Activated naive CD4-positive, alpha-beta T cell treated with anti-CD3 and anti-CD28 coated beads for 36 hours (primary cell): ENCODE measurements around the gene TBC1D12. TPM values are rescaled to one million over a fixed set of nuclear protein-coding genes. Genes with fewer than 3 reads are reported as not detected.
"Not testable (repeated sequence)": the region's sequence is repeated elsewhere in the genome, so short reads cannot be mapped to it uniquely, and the experiment has no call there.

Source experiments
- CTCF ChIA-PET: fragments of 350-600 bp; sonication (Branson Sonifier 250); formaldehyde crosslinking; loops from one replicate; lab custom pipeline; 2021; ENCODE audit warnings: antibody characterized with exemption; lab: Charles Lee
- DNase-seq: peaks from one replicate; pipeline ENCODE4 v3.0.0-alpha.2; 2020
- H3K27ac Mint-ChIP-seq: one replicate; pipeline ENCODE4 v1.8.0; 2021; ENCODE audit warnings: mild to moderate bottlenecking, mixed read lengths
- H3K27me3 Mint-ChIP-seq: one replicate; pipeline ENCODE4 v1.8.0; 2021; ENCODE audit warnings: low read depth, mixed read lengths
- H3K36me3 Mint-ChIP-seq: one replicate; pipeline ENCODE4 v1.8.0; 2021; ENCODE audit warnings: low read depth, mixed read lengths
- H3K4me1 Mint-ChIP-seq: one replicate; pipeline ENCODE4 v1.8.0; 2021; ENCODE audit warnings: low read depth, mixed read lengths
- H3K4me3 Mint-ChIP-seq: one replicate; pipeline ENCODE4 v1.8.0; 2021; ENCODE audit warnings: mild to moderate bottlenecking, moderate library complexity, mixed read lengths
- H3K9me3 Mint-ChIP-seq: one replicate; pipeline ENCODE4 v1.8.0; 2021; ENCODE audit warnings: mixed read lengths
- intact Hi-C: fragments of 100-400 bp; cut with micrococcal nuclease; formaldehyde crosslinking; loops from one replicate; pipeline ENCODE4 v1.15.1; 2023
- total RNA-seq, 2 experiments: library from RNA; stranded (reverse); gene quantifications; one replicate each; pipeline ENCODE4 v1.2.3, GENCODE V29; 2021

The TBC1D12 gene
- total RNA-seq, 2 experiments from 2014 or later, result 0.25 to 0.33 TPM

DNA sequence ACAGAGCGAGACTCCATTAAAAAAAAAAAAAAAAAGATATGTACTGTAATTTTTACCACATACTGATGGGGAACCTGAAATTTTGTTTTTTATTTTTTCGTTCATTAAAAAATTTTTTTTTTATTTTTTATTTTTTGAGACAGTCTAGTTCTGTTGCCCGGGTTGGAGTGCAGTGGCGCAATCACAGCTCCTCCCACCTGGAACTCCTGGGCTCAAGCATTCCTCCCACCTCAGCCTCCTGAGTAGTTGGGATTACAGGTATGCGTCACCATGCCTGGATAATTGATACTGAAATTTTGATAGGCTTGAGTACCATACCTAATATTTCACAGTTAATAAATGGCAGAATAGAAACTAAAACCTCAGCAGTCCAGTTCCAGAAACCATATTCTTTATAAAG is 122.4 kb downstream of the TBC1D12 start:
- DNase-seq, result no peak
- CTCF ChIA-PET, result no interaction called here
- no peak overlapping the region for H3K4me3 Mint-ChIP-seq
- peaks cover 14% of the 10 kb centered on the region for H3K27me3 Mint-ChIP-seq
- no peaks in the 10 kb centered on the region for H3K36me3 Mint-ChIP-seq
- intact Hi-C loops, result no loop called here
- H3K9me3 Mint-ChIP-seq, result no peaks in the 10 kb centered on the region
- H3K27ac Mint-ChIP-seq, result no peak overlapping the region
- no peaks in the 10 kb centered on the region for H3K4me1 Mint-ChIP-seq

- H3K9me3 Mint-ChIP-seq, H3K27ac Mint-ChIP-seq, intact Hi-C loops, DNase-seq, H3K4me1 Mint-ChIP-seq, H3K4me3 Mint-ChIP-seq, H3K27me3 Mint-ChIP-seq, H3K36me3 Mint-ChIP-seq: not testable (repeated sequence)
- CTCF ChIA-PET, result interaction anchor here (0.6 kb wide), 1 partner anchor 61 kb away, joined by 3 read pairs; no protein-coding TSS in a partner anchor
Measured at GRCh38 chr10:94531550-94531949, 129.2 kb downstream of the TBC1D12 start.

DNA sequence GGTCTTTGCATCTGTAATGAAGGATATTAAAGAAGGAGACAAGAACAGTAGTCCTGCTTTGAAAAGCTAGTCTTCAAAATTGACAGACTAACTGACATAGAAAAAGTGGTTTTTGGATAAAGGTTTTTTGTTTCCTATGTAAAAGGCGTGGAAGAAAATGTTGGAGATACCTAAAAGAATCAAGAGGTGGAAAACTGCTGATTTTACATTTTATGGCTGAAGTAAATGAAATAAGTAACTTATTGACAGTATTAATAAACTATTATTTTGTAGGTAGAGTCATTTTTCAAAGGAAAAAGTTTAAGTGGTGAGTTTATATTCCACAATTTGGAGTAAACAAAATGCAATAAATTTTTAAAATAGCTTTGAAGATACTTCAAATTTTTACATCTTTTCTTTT is 130.7 kb downstream of the TBC1D12 start:
- intact Hi-C loops, result no loop called here
- CTCF ChIA-PET, result no interaction called here
- no peaks in the 10 kb centered on the region for H3K9me3 Mint-ChIP-seq
- no peak overlapping the region for H3K4me3 Mint-ChIP-seq
- H3K36me3 Mint-ChIP-seq, result no peaks in the 10 kb centered on the region
- peaks cover 8% of the 10 kb centered on the region for H3K27me3 Mint-ChIP-seq
- no peak overlapping the region for H3K27ac Mint-ChIP-seq
- no peak for DNase-seq
- no peaks in the 10 kb centered on the region for H3K4me1 Mint-ChIP-seq

GRCh38 chr10:94542282-94542681 is 139.9 kb downstream of the TBC1D12 start:
- H3K4me3 Mint-ChIP-seq, H3K9me3 Mint-ChIP-seq, CTCF ChIA-PET, H3K27ac Mint-ChIP-seq, DNase-seq: not testable (repeated sequence)
- peaks cover 14% of the 10 kb centered on the region for H3K27me3 Mint-ChIP-seq
- peaks cover 12% of the 10 kb centered on the region for H3K4me1 Mint-ChIP-seq
- H3K36me3 Mint-ChIP-seq, result peaks cover 15% of the 10 kb centered on the region
- intact Hi-C loops, result loop anchor here (10.0 kb wide), 1 partner anchor 1047 kb away; the partner anchor contains the start of gene CEP55

- H3K4me3 Mint-ChIP-seq, result peak within 1 kb of the TSS; percentile 98
- CTCF ChIA-PET, result no interaction called here
Measured at GRCh38 chr10:94545391-94546048, 143.2 kb downstream of the TBC1D12 start, which contains the start of gene HELLS. HELLS (plus strand) TSS chr10:94545788; CDS start chr10:94545922, 134 bp downstream.

GRCh38 chr10:94546049-94546900 is 143.9 kb downstream of the TBC1D12 start:
- H3K4me3 Mint-ChIP-seq, result peak overlapping the region; percentile 98
- peaks cover 2% of the 10 kb centered on the region for H3K27me3 Mint-ChIP-seq
- H3K36me3 Mint-ChIP-seq, result peaks cover 24% of the 10 kb centered on the region
- intact Hi-C loops, result loop anchor here (5.0 to 10.0 kb wide), 2 partner anchors 691 to 1051 kb away; partner anchors contain the start of gene CEP55
- DNase-seq, result peak; percentile 11
- H3K27ac Mint-ChIP-seq, result peak overlapping the region; percentile 89
- CTCF ChIA-PET, result no interaction called here
- peaks cover 13% of the 10 kb centered on the region for H3K4me1 Mint-ChIP-seq
- no peaks in the 10 kb centered on the region for H3K9me3 Mint-ChIP-seq

More at GRCh38 chr10:94545391-94546048, 143.2 kb downstream of the TBC1D12 start, which contains the start of gene HELLS:
- Mint-ChIP-seq H3K27ac (peak within 1 kb of the TSS; percentile 89), H3K9me3 (no peaks in the 10 kb centered on the region), H3K4me1 (peaks cover 13% of the 10 kb centered on the region), H3K27me3 (peaks cover 2% of the 10 kb centered on the region), H3K36me3 (peaks cover 24% of the 10 kb centered on the region)
- intact Hi-C loops, result loop anchor here (1.0 to 10.0 kb wide), 6 partner anchors 45 to 1051 kb away; partner anchors contain the start of genes CEP55, FRA10AC1 and NOC3L
- peak; percentile 85 for DNase-seq

- CTCF ChIA-PET, result no interaction called here
- DNase-seq, result no peak
- peaks cover 11% of the 10 kb centered on the region for H3K4me1 Mint-ChIP-seq
- H3K27ac Mint-ChIP-seq, result no peak overlapping the region
- H3K4me3 Mint-ChIP-seq, result peak overlapping the region; percentile 98
- no peaks in the 10 kb centered on the region for H3K27me3 Mint-ChIP-seq
- intact Hi-C loops, result loop anchor here (5.0 to 10.0 kb wide), 2 partner anchors 690 to 1052 kb away; partner anchors contain the start of gene CEP55
- H3K9me3 Mint-ChIP-seq, result no peaks in the 10 kb centered on the region
- H3K36me3 Mint-ChIP-seq, result peaks cover 24% of the 10 kb centered on the region
Measured at GRCh38 chr10:94546901-94547185, 144.5 kb downstream of the TBC1D12 start.

DNA sequence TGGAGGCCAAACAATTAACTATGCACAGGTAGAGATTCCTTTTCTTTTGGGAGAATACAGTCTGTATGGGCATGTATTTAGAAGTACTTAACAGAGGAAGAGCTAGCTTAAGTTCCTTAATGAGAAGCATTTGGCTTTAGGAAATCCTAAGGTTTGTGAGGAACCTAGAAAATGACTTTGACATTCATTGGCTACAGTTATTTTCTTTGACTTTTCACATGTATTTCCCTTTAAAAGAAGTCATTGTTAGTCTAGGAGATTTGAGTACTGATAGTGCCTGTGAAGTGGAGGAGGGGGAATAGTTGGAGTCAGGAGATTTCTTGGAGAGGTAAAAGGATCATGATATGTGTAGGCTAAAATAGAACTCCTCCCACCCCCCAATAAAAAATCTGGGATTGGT is 146.9 kb downstream of the TBC1D12 start:
- Mint-ChIP-seq H3K4me3 (no peak overlapping the region), H3K4me1 (peaks cover 11% of the 10 kb centered on the region), H3K9me3 (no peaks in the 10 kb centered on the region), H3K36me3 (peaks cover 35% of the 10 kb centered on the region), H3K27ac (no peak overlapping the region), H3K27me3 (no peaks in the 10 kb centered on the region)
- CTCF ChIA-PET, result no interaction called here
- intact Hi-C loops, result loop anchor here (5.0 to 10.0 kb wide), 2 partner anchors 688 to 1054 kb away; partner anchors contain the start of gene CEP55
- DNase-seq, result no peak

- H3K9me3 Mint-ChIP-seq, intact Hi-C loops, H3K27ac Mint-ChIP-seq, DNase-seq, H3K4me1 Mint-ChIP-seq, H3K27me3 Mint-ChIP-seq, H3K4me3 Mint-ChIP-seq: not testable (repeated sequence)
- CTCF ChIA-PET, result interaction anchor here (0.6 to 1.1 kb wide), 2 partner anchors 230 to 248 kb away, joined by 3 to 4 read pairs; no protein-coding TSS in a partner anchor
- peaks cover 60% of the 10 kb centered on the region for H3K36me3 Mint-ChIP-seq
Measured at GRCh38 chr10:94567714-94568307, 165.5 kb downstream of the TBC1D12 start.

DNA sequence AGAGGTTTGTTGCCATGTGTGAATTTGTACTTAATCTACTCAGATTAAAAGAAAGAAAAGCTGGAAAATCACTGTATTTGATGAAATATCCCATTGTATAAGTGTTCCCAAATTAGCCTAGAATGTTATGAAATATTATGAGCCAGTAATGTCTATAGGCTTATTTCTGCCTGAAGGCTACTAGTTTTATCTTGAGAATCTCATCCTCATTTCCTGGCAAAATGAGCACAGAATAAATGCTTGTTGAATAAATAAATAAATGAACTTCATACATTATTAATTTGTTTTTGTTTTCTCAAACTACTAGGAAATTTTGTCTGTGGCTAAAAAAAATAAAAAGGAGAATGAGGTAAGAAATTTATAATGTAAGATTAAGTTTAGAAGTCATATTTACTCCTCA is 168.7 kb downstream of the TBC1D12 start:
- Mint-ChIP-seq H3K36me3 (peaks cover 59% of the 10 kb centered on the region), H3K27ac (no peak overlapping the region), H3K4me3 (no peak overlapping the region), H3K27me3 (no peaks in the 10 kb centered on the region), H3K4me1 (peaks cover 2% of the 10 kb centered on the region), H3K9me3 (no peaks in the 10 kb centered on the region)
- CTCF ChIA-PET, result no interaction called here
- no peak for DNase-seq
- intact Hi-C loops, result no loop called here

DNA sequence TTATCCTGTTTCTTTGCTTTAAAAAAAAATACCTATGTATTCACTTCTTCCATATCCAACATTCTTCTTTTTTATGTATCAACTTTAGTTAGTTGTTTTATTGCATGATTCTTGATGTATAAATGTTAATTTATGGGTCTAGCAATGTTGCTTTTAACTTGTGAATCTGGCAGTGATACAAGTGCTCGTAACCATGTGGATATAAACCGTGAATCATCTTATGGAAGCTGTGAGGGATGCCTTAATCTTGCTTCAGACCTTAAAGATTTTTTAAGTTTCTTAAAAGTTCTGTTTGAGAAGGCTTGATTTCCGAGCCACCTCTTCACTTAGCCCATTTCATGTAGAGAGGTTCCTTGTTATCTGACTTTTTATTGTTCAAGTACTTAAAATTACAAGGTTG is 169.2 kb downstream of the TBC1D12 start:
- H3K27ac Mint-ChIP-seq, result no peak overlapping the region
- no peak for DNase-seq
- CTCF ChIA-PET, result no interaction called here
- no peaks in the 10 kb centered on the region for H3K9me3 Mint-ChIP-seq
- H3K4me1 Mint-ChIP-seq, result peaks cover 2% of the 10 kb centered on the region
- H3K36me3 Mint-ChIP-seq, result peaks cover 58% of the 10 kb centered on the region
- intact Hi-C loops, result no loop called here
- H3K4me3 Mint-ChIP-seq, result no peak overlapping the region
- no peaks in the 10 kb centered on the region for H3K27me3 Mint-ChIP-seq

DNA sequence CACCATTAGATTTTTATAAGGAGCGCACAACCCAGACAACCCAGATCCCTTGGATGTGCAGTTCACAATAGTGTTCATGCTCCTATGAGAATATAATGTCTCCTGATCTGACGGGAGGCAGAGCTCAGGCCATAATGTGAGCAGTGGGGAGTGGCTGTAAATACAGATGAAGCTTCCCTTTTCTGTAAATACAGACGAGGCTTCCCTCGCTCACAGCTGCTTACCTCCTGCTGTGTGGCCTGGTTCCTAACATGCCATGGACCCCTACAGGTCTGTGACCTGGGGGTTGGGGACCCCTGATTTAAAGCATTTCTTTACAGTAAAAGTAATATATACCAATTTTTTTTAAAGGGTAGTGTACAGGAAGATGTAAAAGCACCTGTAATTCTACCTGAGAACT is 176.4 kb downstream of the TBC1D12 start:
- CTCF ChIA-PET, result interaction anchor here (0.6 kb wide), 1 partner anchor 15 kb away, joined by 4 read pairs; no protein-coding TSS in a partner anchor
- no peaks in the 10 kb centered on the region for H3K27me3 Mint-ChIP-seq
- intact Hi-C loops, result no loop called here
- peaks cover 45% of the 10 kb centered on the region for H3K36me3 Mint-ChIP-seq
- H3K4me3 Mint-ChIP-seq, result no peak overlapping the region
- DNase-seq, result no peak
- H3K9me3 Mint-ChIP-seq, result no peaks in the 10 kb centered on the region
- no peak overlapping the region for H3K27ac Mint-ChIP-seq
- H3K4me1 Mint-ChIP-seq, result no peaks in the 10 kb centered on the region
